ENCODE data around the gene ASB11. TPM values are rescaled to one million over a fixed set of nuclear protein-coding genes. Genes with fewer than 3 reads are reported as not detected.
A peak's percentile ranks its signal among the peaks of the same experiment; 100 is the strongest.

Gene ASB11
- total RNA-seq, 1 donor from 2014 or later, result not detected

GRCh38 chrX:15340867-15341266, 25.4 kb upstream of the ASB11 start:
- Histone ChIP-seq H3K9me3 (ENCODE audit: insufficient read depth, low read depth, low read length) (no peaks in the 10 kb centered on the region), H3K36me3 (ENCODE audit: insufficient read depth, low read length) (no peaks in the 10 kb centered on the region), H3K4me3 (ENCODE audit: insufficient read depth, low read depth, low read length) (no peak overlapping the region), H4K20me1 (ENCODE audit: insufficient read depth, low read length) (no peaks in the 10 kb centered on the region), H3K4me1 (ENCODE audit: insufficient read depth, low read length) (peaks cover 4% of the 10 kb centered on the region), H2AFZ (ENCODE audit: low read depth, low read length) (no peak overlapping the region), H3K9ac (ENCODE audit: low read length) (no peak overlapping the region), H3K4me2 (ENCODE audit: low read length) (no peak overlapping the region), H3K27me3 (ENCODE audit: insufficient read depth, low read length) (peaks cover 3% of the 10 kb centered on the region), H3K79me2 (ENCODE audit: insufficient read depth, low read length) (no peaks in the 10 kb centered on the region), H3K27ac (ENCODE audit: low read depth, low read length) (no peak overlapping the region)
- no peaks in the 10 kb centered on the region for H3K9me3 Mint-ChIP-seq (ENCODE audit: unreplicated experiment)
- no peaks in the 10 kb centered on the region for H3K27me3 Mint-ChIP-seq (ENCODE audit: low read depth, unreplicated experiment)
- no peaks in the 10 kb centered on the region for H3K36me3 Mint-ChIP-seq (ENCODE audit: low read depth, unreplicated experiment)
- no peak overlapping the region for H3K4me3 Mint-ChIP-seq (ENCODE audit: unreplicated experiment)
- FAIRE-seq, result no peak
- TF ChIP-seq EZH2 (IDR thresholded peaks at IDR 0.05; ENCODE audit: insufficient read depth, low read length) (no peak), CTCF (IDR thresholded peaks at IDR 0.05; ENCODE audit: insufficient read depth, low read depth, low read length) (no peak)
- DNase-seq (ENCODE audit: low read depth), result no peak
- no peak overlapping the region for H3K27ac Mint-ChIP-seq (ENCODE audit: unreplicated experiment)
- H3K4me1 Mint-ChIP-seq (ENCODE audit: low read depth, unreplicated experiment), result no peaks in the 10 kb centered on the region

- no peaks in the 10 kb centered on the region for H3K9me3 ChIP-seq (ENCODE audit: insufficient read depth, low read depth, low read length)
- Mint-ChIP-seq H3K4me3 (ENCODE audit: unreplicated experiment) (peak overlapping the region; percentile 96), H3K27me3 (ENCODE audit: low read depth, unreplicated experiment) (no peaks in the 10 kb centered on the region), H3K27ac (ENCODE audit: unreplicated experiment) (peak overlapping the region; percentile 91), H3K4me1 (ENCODE audit: low read depth, unreplicated experiment) (no peaks in the 10 kb centered on the region), H3K9me3 (ENCODE audit: unreplicated experiment) (no peaks in the 10 kb centered on the region), H3K36me3 (ENCODE audit: low read depth, unreplicated experiment) (no peaks in the 10 kb centered on the region)
- H3K4me2 ChIP-seq (ENCODE audit: low read length), result peak overlapping the region; percentile 86
- H3K4me1 ChIP-seq (ENCODE audit: insufficient read depth, low read length), result peaks cover 4% of the 10 kb centered on the region
- peaks cover 17% of the 10 kb centered on the region for H3K79me2 ChIP-seq (ENCODE audit: insufficient read depth, low read length)
- H2AFZ ChIP-seq (ENCODE audit: low read depth, low read length), result peak overlapping the region; percentile 59
- H4K20me1 ChIP-seq (ENCODE audit: insufficient read depth, low read length), result no peaks in the 10 kb centered on the region
- peaks cover 2% of the 10 kb centered on the region for H3K36me3 ChIP-seq (ENCODE audit: insufficient read depth, low read length)
- peaks cover 3% of the 10 kb centered on the region for H3K27me3 ChIP-seq (ENCODE audit: insufficient read depth, low read length)
- H3K27ac ChIP-seq (ENCODE audit: low read depth, low read length), result peak overlapping the region; percentile 81
- FAIRE-seq, result no peak
- DNase-seq (ENCODE audit: low read depth), result peak; percentile 68
- H3K9ac ChIP-seq (ENCODE audit: low read length), result peak overlapping the region; percentile 84
- TF ChIP-seq EZH2 (IDR thresholded peaks at IDR 0.05; ENCODE audit: insufficient read depth, low read length) (no peak), CTCF (IDR thresholded peaks at IDR 0.05; ENCODE audit: insufficient read depth, low read depth, low read length) (no peak)
- peak overlapping the region; percentile 83 for H3K4me3 ChIP-seq (ENCODE audit: insufficient read depth, low read depth, low read length)
Observed at GRCh38 chrX:15336023-15336413, 20.6 kb upstream of the ASB11 start.

GRCh38 chrX:15335135-15336022, 19.9 kb upstream of the ASB11 start, which contains the start of gene PIGA:
Gene PIGA (minus strand): TSS chrX:15335523. CDS start chrX:15331930, 3,593 bp downstream.
- Histone ChIP-seq H3K4me1 (ENCODE audit: insufficient read depth, low read length) (peaks cover 4% of the 10 kb centered on the region), H3K27me3 (ENCODE audit: insufficient read depth, low read length) (peaks cover 3% of the 10 kb centered on the region), H3K4me2 (ENCODE audit: low read length) (peak within 1 kb of the TSS; percentile 96), H4K20me1 (ENCODE audit: insufficient read depth, low read length) (no peaks in the 10 kb centered on the region), H3K9ac (ENCODE audit: low read length) (peak within 1 kb of the TSS; percentile 98), H3K4me3 (ENCODE audit: insufficient read depth, low read depth, low read length) (peak within 1 kb of the TSS; percentile 83), H3K36me3 (ENCODE audit: insufficient read depth, low read length) (peaks cover 2% of the 10 kb centered on the region), H3K27ac (ENCODE audit: low read depth, low read length) (peak within 1 kb of the TSS; percentile 91), H2AFZ (ENCODE audit: low read depth, low read length) (peak within 1 kb of the TSS; percentile 80), H3K79me2 (ENCODE audit: insufficient read depth, low read length) (peaks cover 17% of the 10 kb centered on the region), H3K9me3 (ENCODE audit: insufficient read depth, low read depth, low read length) (no peaks in the 10 kb centered on the region)
- Mint-ChIP-seq H3K4me1 (ENCODE audit: low read depth, unreplicated experiment) (no peaks in the 10 kb centered on the region), H3K9me3 (ENCODE audit: unreplicated experiment) (no peaks in the 10 kb centered on the region), H3K27me3 (ENCODE audit: low read depth, unreplicated experiment) (no peaks in the 10 kb centered on the region), H3K36me3 (ENCODE audit: low read depth, unreplicated experiment) (no peaks in the 10 kb centered on the region), H3K4me3 (ENCODE audit: unreplicated experiment) (peak within 1 kb of the TSS; percentile 96), H3K27ac (ENCODE audit: unreplicated experiment) (peak within 1 kb of the TSS; percentile 91)
- no peak for TF ChIP-seq CTCF (IDR thresholded peaks at IDR 0.05; ENCODE audit: insufficient read depth, low read depth, low read length)
- TF ChIP-seq EZH2 (IDR thresholded peaks at IDR 0.05; ENCODE audit: insufficient read depth, low read length), result no peak
- peak; percentile 92 for DNase-seq (ENCODE audit: low read depth)
- FAIRE-seq, result peak; percentile 89
